ENCODE data around the gene FOXN3.

GRCh38 chr14:89185919-89186855, 230.8 kb downstream of the FOXN3 start:
- TF ChIP-seq CTCF (IDR thresholded peaks at IDR 0.05), result no peak
- no peak for TF ChIP-seq ZFX (IDR thresholded peaks at IDR 0.05; ENCODE audit: borderline replicate concordance)

Data from 22Rv1 (cell line).